Aorta (tissue), 5 donors: ENCODE data around the gene FXR1. TPM values are rescaled to one million over a fixed set of nuclear protein-coding genes. Genes with fewer than 3 reads are reported as not detected.

Experiments used
- ATAC-seq: fragments of 200-7000 bp; cut with Tn5 transposase; one replicate; pipeline ENCODE4 v1.9.1; 2022; ENCODE audit warnings: moderate library complexity; ENCODE audit not compliant: low FRiP score
- DNase-seq, 2 donors: peaks; one replicate each; pipeline ENCODE4 v3.0.0-alpha.2; 2020
- H3K27ac ChIP-seq, 2 donors: one replicate each; pipeline ENCODE4 v1.5.1; 2013; ENCODE audit warnings: low read length in 2 of 2, mild to moderate bottlenecking in 2 of 2, moderate library complexity in 2 of 2, control low read depth in 1 of 2, inconsistent platforms in 1 of 2, low read depth in 1 of 2
- H3K27me3 ChIP-seq, 2 donors: one replicate each; pipeline ENCODE4 v1.6.1; 2013; ENCODE audit warnings: control low read depth in 1 of 2, low read length in 1 of 2, mild to moderate bottlenecking in 1 of 2, moderate library complexity in 1 of 2; ENCODE audit not compliant: insufficient read depth in 2 of 2, control insufficient read depth in 1 of 2
- H3K36me3 ChIP-seq, 2 donors: one replicate each; pipeline ENCODE4 v1.6.1; 2013; ENCODE audit warnings: control low read depth in 1 of 2, low read length in 1 of 2, mild to moderate bottlenecking in 1 of 2; ENCODE audit not compliant: insufficient read depth in 2 of 2, control insufficient read depth in 1 of 2
- H3K4me1 ChIP-seq, 2 donors: one replicate each; pipeline ENCODE4 v1.6.1; 2013; ENCODE audit warnings: low read length in 2 of 2, control low read depth in 1 of 2, mild to moderate bottlenecking in 1 of 2, moderate library complexity in 1 of 2; ENCODE audit not compliant: insufficient read depth in 2 of 2, control insufficient read depth in 1 of 2
- H3K4me3 ChIP-seq, 2 donors: one replicate each; pipeline ENCODE4 v1.5.1; 2013; ENCODE audit warnings: low read length in 2 of 2, control low read depth in 1 of 2, mild to moderate bottlenecking in 1 of 2
- H3K9me3 ChIP-seq: one replicate; pipeline ENCODE4 v1.6.1; 2013; ENCODE audit warnings: mild to moderate bottlenecking, low read length; ENCODE audit not compliant: control insufficient read depth
- WGBS, 2 donors: extraction: QIAGEN DNeasy Blood & Tissue Kit; methylation state at CpG; one replicate each; pipeline ENCODE4 v1.1.7; 2013; 5-methylcytosine and 5-hydroxymethylcytosine counted together
- intact Hi-C, 2 donors: fragments of 100-400 bp; cut with DNase I; formaldehyde crosslinking; loops; one replicate each; pipeline versions ENCODE4 v1.14.2 to v1.15.0; 2022
- polyA plus RNA-seq, 2 donors: library from polyadenylated mRNA; stranded (reverse); fragments of 200-250 nt; gene quantifications; one replicate each; pipeline ENCODE4 v1.2.3, GENCODE V29; 2013
- total RNA-seq, 2 donors: library from RNA; stranded (reverse); fragmentation: NEBNext Ultra II Directional; extraction: Animal tissue kit (Norgen Biotek cat#: 25700); gene quantifications; one replicate each; pipeline ENCODE4 v1.2.1, GENCODE V29; 2021
- donor health status: healthy with polysubstance abuse.
- donor health status: Bipolar disorder and iron deficiency.
- donor health status: DM: no; HTN: no; CAD: no.
- donor health status: DM: no; HTN: no; CAD: no.
- donor health status: DM: yes; HTN: yes; CAD: no.

Gene FXR1
- total and polyA plus RNA-seq, 4 donors, result 64.9 to 120 (median 105) TPM

DNA sequence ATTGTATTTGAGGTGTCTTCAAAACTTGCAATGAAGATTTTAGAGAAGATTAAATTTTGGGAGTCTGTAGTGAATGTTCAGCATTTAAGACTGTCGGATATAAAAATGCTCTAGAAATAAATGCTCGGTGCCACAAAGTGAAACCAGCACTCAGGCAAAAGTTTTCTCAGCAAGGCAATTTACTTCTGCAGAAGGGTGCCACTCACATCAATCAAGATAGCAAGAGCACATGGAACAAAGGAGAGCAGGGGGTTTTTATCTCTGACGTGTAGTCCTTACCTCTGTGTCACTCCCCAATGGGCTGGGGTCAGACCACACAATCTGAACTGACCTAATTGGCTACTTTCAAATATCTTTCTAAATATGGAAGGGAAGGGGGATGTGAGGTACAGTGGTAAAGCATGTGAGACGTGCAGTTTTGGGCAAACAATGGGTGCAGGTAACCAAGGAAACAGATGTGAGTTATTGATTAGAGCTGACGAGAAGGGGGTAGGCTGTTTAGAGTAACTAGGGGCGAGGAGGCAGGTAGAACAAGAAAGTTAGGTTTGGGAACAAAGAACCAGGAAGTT lies 23.4 kb upstream of the FXR1 start:
- DNase-seq (no peak), ATAC-seq (no peak)
- Histone ChIP-seq H3K4me1 (no peaks in the 10 kb centered on the region), H3K27ac (no peak overlapping the region), H3K4me3 (no peak overlapping the region), H3K36me3 (no peaks in the 10 kb centered on the region), H3K9me3 (peaks cover 6% of the 10 kb centered on the region), H3K27me3 (no peaks in the 10 kb centered on the region)
- intact Hi-C loops, result no loop called here
- WGBS, 2 donors, result 77 to 82% methylated on average over 6 of the region's 6 CpGs

DNA sequence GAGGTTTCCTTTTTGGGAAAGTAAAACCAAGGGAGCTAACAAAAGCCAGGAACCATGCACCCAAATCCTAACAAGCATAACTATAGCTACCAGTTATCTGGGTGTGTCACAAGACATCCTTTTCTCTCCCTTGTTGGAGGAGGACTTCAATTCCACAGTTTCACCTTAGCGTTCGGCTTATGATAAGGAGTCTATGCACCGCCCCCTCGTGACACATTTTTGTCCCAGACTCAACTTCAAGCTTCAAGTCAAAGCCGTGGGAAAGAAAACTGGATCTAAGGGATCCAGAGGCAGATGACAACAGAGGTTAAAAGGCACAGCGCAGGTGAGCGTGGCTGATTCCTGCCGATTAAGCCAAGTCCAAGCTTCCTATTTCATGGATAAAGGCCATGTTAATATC lies 13.9 kb upstream of the FXR1 start:
- H3K9me3 ChIP-seq, result peaks cover 3% of the 10 kb centered on the region
- DNase-seq, result no peak
- H3K27ac ChIP-seq, result no peak overlapping the region
- ATAC-seq, result no peak
- no peaks in the 10 kb centered on the region for H3K27me3 ChIP-seq
- H3K36me3 ChIP-seq, result no peaks in the 10 kb centered on the region
- intact Hi-C loops, result no loop called here
- 85% methylated on average over 8 of the region's 8 CpGs for WGBS, 2 donors
- H3K4me3 ChIP-seq, result no peak overlapping the region
- no peaks in the 10 kb centered on the region for H3K4me1 ChIP-seq

DNA sequence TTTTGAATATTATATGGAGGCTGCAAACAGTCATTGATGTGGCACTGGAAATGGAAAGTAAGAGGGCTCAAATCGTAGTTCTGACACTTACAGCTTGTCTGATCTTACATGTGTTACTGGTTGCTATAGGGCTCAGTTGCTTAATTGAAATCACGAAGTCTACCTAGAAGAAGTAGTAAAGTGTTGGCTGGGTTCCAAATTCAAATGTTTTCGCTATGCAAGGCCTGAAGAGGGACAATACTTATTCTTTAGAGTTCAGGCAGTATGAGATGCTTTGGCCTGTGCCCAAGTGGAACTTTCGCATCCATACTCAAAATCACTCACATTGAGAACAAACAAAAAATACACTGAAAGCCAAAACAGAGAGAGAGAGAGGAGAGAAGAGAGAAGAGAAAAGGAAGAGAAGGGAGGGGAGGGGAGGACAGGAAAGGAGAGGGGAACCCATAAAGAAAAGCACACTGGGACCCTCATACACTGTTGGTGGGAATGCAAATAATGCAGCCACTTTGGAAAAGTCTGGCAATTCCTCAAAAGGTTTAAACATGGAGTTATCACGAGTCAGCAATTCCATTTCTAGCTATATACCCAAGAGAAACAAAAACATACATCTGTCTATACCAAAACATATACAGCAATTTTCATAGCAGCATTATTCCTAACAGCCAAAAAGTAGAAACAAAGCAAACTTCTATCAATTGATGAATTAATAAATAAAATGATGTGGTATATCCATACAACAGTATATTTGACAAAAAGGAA lies 2.9 kb upstream of the FXR1 start:
- intact Hi-C loops, result loop anchor here (5.0 to 10.0 kb wide), 3 partner anchors 37 to 78 kb away; partner anchors contain the start of gene DNAJC19 (in 2 of the 2)

GRCh38 chr3:180910823-180911222 lies 1.6 kb upstream of the FXR1 start:
- Histone ChIP-seq H3K4me3 (no peak overlapping the region), H3K27ac (no peak overlapping the region), H3K9me3 (no peaks in the 10 kb centered on the region), H3K36me3 (no peaks in the 10 kb centered on the region), H3K4me1 (peaks cover 0 to 4% of the 10 kb centered on the region in 2 donors), H3K27me3 (no peaks in the 10 kb centered on the region)
- ATAC-seq, result no peak
- DNase-seq, result no peak
- intact Hi-C loops, result loop anchor here (5.0 to 10.0 kb wide), 3 partner anchors 39 to 76 kb away; partner anchors contain the start of gene DNAJC19 (in 2 of the 2)
- WGBS, 2 donors, result 91 to 92% methylated on average over 4 of the region's 4 CpGs

More for the DNA sequence above, 2.9 kb upstream of the FXR1 start:
- H3K27ac ChIP-seq, result no peak overlapping the region
- WGBS, 2 donors, result 82% methylated on average over 5 of the region's 5 CpGs
- H3K36me3 ChIP-seq, result no peaks in the 10 kb centered on the region
- no peaks in the 10 kb centered on the region for H3K9me3 ChIP-seq
- ATAC-seq (no peak), DNase-seq (no peak)
- no peak overlapping the region for H3K4me3 ChIP-seq
- no peaks in the 10 kb centered on the region for H3K27me3 ChIP-seq
- H3K4me1 ChIP-seq, result peaks cover 0 to 4% of the 10 kb centered on the region in 2 donors

DNA sequence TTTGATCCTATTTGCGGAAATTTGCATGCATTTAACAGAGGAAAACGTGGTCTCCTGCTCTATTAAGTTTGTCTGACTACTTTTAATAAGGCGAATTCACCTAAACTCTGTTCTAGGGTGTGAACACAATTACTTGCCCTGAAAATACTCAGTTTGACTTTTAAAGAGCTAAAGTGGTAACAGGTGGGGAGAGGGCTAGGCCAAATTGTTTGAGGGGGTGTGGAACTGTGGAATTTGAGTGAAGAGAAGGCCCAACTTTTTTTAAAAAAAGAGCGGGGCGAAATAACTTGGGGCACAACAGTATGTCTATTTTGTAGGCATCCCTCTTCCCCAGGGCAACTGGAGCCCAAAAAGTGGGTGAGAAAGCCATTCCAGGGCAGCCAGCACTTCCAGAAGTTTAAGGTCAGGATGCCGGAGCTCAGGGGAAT lies 580 bp upstream of the FXR1 start:
- no peaks in the 10 kb centered on the region for H3K9me3 ChIP-seq
- DNase-seq, result no peak
- H3K4me3 ChIP-seq, result peak overlapping the region in 1 of 2 donors; percentile 36
- peaks cover 0 to 4% of the 10 kb centered on the region in 2 donors for H3K4me1 ChIP-seq
- no peaks in the 10 kb centered on the region for H3K36me3 ChIP-seq
- H3K27ac ChIP-seq, result peak overlapping the region in 1 of 2 donors; percentile 91
- intact Hi-C loops, result loop anchor here (5.0 to 10.0 kb wide), 3 partner anchors 40 to 75 kb away; partner anchors contain the start of gene DNAJC19 (in 2 of the 2)
- whole genome bisulfite sequencing, 2 donors, result 43 to 44% methylated on average over 6 of the region's 6 CpGs
- H3K27me3 ChIP-seq, result no peaks in the 10 kb centered on the region
- no peak for ATAC-seq

DNA sequence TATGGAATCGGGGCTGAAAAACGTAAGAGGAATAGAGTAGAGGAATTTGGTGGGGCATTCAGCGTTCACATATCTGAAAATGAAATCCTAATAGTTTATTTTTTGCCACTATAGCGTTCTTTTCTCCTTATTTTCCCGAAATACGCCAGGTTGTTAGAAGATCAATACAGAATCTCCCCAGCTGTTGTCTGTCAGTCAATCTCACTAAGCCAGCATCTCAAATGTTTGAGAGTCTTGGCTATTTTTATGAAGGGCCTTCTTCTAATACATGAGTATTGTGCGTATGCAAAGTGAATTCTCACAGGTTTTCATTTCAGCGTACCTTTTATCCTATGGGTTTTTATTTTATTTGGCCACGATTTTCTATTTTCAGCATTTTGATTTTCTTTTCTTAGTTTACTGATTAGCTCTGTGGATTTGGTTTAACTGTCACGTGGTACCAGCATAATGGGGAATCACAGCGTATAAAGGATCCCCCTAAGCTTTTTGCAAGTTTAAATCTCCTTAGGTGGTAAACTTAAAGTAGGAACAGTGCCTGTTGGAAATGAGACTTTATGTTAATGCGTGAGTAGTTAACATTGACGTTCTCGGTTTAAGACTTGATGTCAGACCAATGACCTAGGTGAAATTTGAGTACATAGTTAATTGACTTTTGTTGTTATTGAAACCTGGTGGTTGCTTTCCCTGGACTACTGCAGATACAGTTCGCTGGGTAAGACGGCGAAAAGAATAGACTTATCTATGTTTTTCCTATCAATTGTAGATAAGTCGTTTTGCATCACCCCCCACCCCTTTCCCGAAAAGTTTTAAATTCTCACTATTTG lies 1.3 kb downstream of the FXR1 start:
- 8% methylated on average over 19 of the region's 19 CpGs for WGBS, 2 donors
- intact Hi-C loops, result loop anchor here (5.0 to 10.0 kb wide), 3 partner anchors 41 to 74 kb away; partner anchors contain the start of gene DNAJC19 (in 2 of the 2)
- ATAC-seq (no peak), DNase-seq (no peak)
- H3K36me3 ChIP-seq, result no peaks in the 10 kb centered on the region
- peaks cover 0 to 4% of the 10 kb centered on the region in 2 donors for H3K4me1 ChIP-seq
- no peak overlapping the region for H3K27ac ChIP-seq
- H3K4me3 ChIP-seq, result peak overlapping the region; percentile 93 to 100
- no peaks in the 10 kb centered on the region for H3K9me3 ChIP-seq
- no peaks in the 10 kb centered on the region for H3K27me3 ChIP-seq

DNA sequence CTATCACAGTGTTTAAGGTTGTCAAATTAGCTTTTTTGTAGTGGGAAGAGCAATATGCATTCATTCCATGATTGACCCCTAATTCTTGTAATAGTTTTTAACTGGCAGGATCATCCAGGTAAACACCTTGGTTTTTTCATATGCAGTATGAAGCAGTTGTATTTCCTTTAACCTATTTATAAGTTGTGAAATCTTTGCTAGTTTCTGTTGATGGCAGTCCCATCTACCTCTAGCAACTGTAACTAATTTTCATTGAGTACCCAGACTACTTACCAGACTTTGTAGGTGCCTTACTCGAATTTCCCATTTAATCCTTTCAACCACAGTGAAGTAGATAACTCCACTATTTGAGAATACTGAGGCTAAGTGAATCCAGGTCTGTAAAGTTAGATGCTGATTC lies 6.1 kb downstream of the FXR1 start:
- intact Hi-C loops, result loop anchor here in 1 of 2 donors (10.0 kb wide), 1 partner anchor 66 kb away; the partner anchor contains the start of gene DNAJC19
- no peak overlapping the region for H3K4me3 ChIP-seq
- H3K36me3 ChIP-seq, result no peaks in the 10 kb centered on the region
- 51 to 57% methylated on average over 1 of the region's 1 CpG for WGBS, 2 donors
- ATAC-seq (no peak), DNase-seq (no peak)
- no peaks in the 10 kb centered on the region for H3K9me3 ChIP-seq
- H3K27ac ChIP-seq, result no peak overlapping the region
- H3K27me3 ChIP-seq, result no peaks in the 10 kb centered on the region
- H3K4me1 ChIP-seq, result peaks cover 2 to 7% of the 10 kb centered on the region in 2 donors

DNA sequence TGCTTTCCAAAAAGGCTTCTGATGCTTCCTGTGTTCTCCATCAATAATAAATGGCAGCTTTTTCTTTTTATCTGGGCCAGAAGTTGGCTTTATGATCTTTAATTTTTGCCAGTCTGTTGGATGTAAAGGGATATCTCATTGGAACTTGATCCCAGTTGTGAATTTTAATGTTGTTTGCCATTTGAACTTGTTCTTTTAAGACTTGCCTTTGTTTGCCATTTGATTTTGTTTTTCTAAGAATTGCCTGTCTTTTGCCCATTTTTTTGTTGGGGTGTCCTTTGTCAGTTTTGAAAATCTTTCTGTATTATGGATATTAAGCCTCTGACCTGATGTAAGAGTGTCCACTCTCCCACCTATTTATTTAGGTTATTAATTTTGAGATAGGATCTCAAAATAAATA lies 9.8 kb downstream of the FXR1 start:
- Histone ChIP-seq H3K27me3 (no peaks in the 10 kb centered on the region), H3K36me3 (no peaks in the 10 kb centered on the region), H3K4me1 (peaks cover 2% of the 10 kb centered on the region in 2 donors), H3K27ac (no peak overlapping the region), H3K9me3 (no peaks in the 10 kb centered on the region), H3K4me3 (no peak overlapping the region)
- intact Hi-C loops, result no loop called here
- DNase-seq (no peak), ATAC-seq (no peak)
